Heart left ventricle (tissue), 13 donors: ENCODE results near the gene ZFP36L1.

ENCODE experiments used
- CTCF ChIP-seq, 12 donors: fragments of 200-600 bp; sonication (generic) in 4 of 12; IDR thresholded peaks; one replicate each; pipeline versions ENCODE4 v1.5.0 to v1.8.0; 2018 to 2022; ENCODE audit warnings: antibody characterized with exemption in 12 of 12, mild to moderate bottlenecking in 5 of 12
- POLR2A ChIP-seq, 2 donors: fragments of 450-650 bp; IDR thresholded peaks; one replicate each; pipeline ENCODE4 v1.6.1; 2017; ENCODE audit warnings: antibody characterized with exemption in 2 of 2, mild to moderate bottlenecking in 2 of 2, moderate library complexity in 2 of 2
- donor health status: ischemic (EF 13 %, LVEDD 7.1; RV severe dilation, severe dysfunction).
- donor health status: DM: no; HTN: yes; CAD: no.
- donor health status: DM: no; HTN: no; CAD: no.
- donor health status: ischemic (EF 25% LVEDD 6.9; RV normal size, moderate dysfunction).
- donor health status: ischemic (EF 25% LVEDD 5.7; RV mildly dilated, moderate dysfunction).
- donor health status: ischemic (EF 35%, LVEDD 5.7; RV mildly dilated, moderate dysfunction).
- donor health status: nonischemic (EF 11% LVEDD 7.7; RV severe dilation, severe dysfunction).
- donor health status: DM: yes; HTN: yes; CAD: no.
- donor health status: PGD.
- donor health status: ischemic (EF 29% LVEDD 5.4; RV normal size, mild dysfunction).
- donor health status: nonischemic (EF 23%, LVEDD 6.1; RV moderate dilation, normal function).

- no peak for TF ChIP-seq CTCF (IDR thresholded peaks at IDR 0.05)
- no peak for TF ChIP-seq POLR2A (IDR thresholded peaks at IDR 0.05)
These were observed 49.4 kb upstream of the ZFP36L1 start for GRCh38 chr14:68842298-68842697.
